Smooth muscle cell (in vitro differentiated cells): ENCODE measurements around the gene USH1C. TPM values are rescaled to one million over a fixed set of nuclear protein-coding genes. Genes with fewer than 3 reads are reported as not detected.

Source experiments
- DNase-seq: peaks from one replicate; lab custom pipeline; 2025; ENCODE audit not compliant: unreplicated experiment; lab: John Stamatoyannopoulos, UW
- H2AFZ ChIP-seq: fragments of 200-600 bp; sonication (generic); 2 replicates; pipeline ENCODE4 v1.6.0; 2016; ENCODE audit warnings: antibody characterized with exemption, low read depth, mild to moderate bottlenecking
- H3F3A ChIP-seq: fragments of 200-600 bp; sonication (generic); 2 replicates; pipeline ENCODE4 v1.6.0; 2017; ENCODE audit warnings: antibody characterized with exemption, low read depth
- H3K27ac ChIP-seq: fragments of 200-600 bp; sonication (generic); 2 replicates; pipeline ENCODE4 v1.5.1; 2016; ENCODE audit warnings: low read depth, mild to moderate bottlenecking
- H3K27me3 ChIP-seq: fragments of 200-600 bp; sonication (generic); 2 replicates; pipeline ENCODE4 v1.6.1; 2016; ENCODE audit warnings: low read depth, mild to moderate bottlenecking
- H3K36me3 ChIP-seq: fragments of 200-600 bp; sonication (generic); 2 replicates; pipeline ENCODE4 v1.5.1; 2016; ENCODE audit warnings: low read depth
- H3K4me1 ChIP-seq: fragments of 200-600 bp; sonication (generic); 2 replicates; pipeline ENCODE4 v1.5.1; 2016; ENCODE audit warnings: low read depth
- H3K4me2 ChIP-seq: fragments of 200-600 bp; sonication (generic); 2 replicates; pipeline ENCODE4 v1.6.0; 2016; ENCODE audit warnings: mild to moderate bottlenecking
- H3K4me3 ChIP-seq: fragments of 200-600 bp; sonication (generic); 2 replicates; pipeline ENCODE4 v1.5.1; 2016; ENCODE audit warnings: mild to moderate bottlenecking
- H3K79me2 ChIP-seq: fragments of 200-600 bp; sonication (generic); 2 replicates; pipeline ENCODE4 v1.6.0; 2016; ENCODE audit warnings: low read depth, mild to moderate bottlenecking
- H3K9ac ChIP-seq: fragments of 200-600 bp; sonication (generic); 2 replicates; pipeline ENCODE4 v1.6.0; 2016; ENCODE audit warnings: low read depth
- H3K9me3 ChIP-seq: fragments of 200-600 bp; sonication (generic); replicated peaks from 2 replicates; pipeline ENCODE4 v1.5.1; 2016; ENCODE audit warnings: low read depth
- H4K20me1 ChIP-seq: fragments of 200-600 bp; sonication (generic); 2 replicates; pipeline ENCODE4 v1.6.0; 2016; ENCODE audit warnings: low read depth
- whole genome bisulfite sequencing: methylation state at CpG from one replicate; pipeline ENCODE4 v1.1.7; 2016; ENCODE audit warnings: low lambda C conversion rate; 5-methylcytosine and 5-hydroxymethylcytosine counted together
- polyA plus RNA-seq: library from polyadenylated mRNA; unstranded; fragments of >200 nt; fragmentation: Nextera tagmentation; extraction: Ambion mirVana; gene quantifications from 2 replicates; pipeline ENCODE4 v1.2.1, GENCODE V29; 2016
- total RNA-seq: library from RNA; depleted of rRNA; stranded (reverse); fragments of >200 nt; gene quantifications from 2 replicates; pipeline ENCODE4 v1.2.3, GENCODE V29; 2014
- TF ChIP-seq, protein P1 (sequence below): fragments of 200-600 bp; sonication (generic); IDR thresholded peaks from 2 replicates; pipeline ENCODE4 v1.5.1; 2017; ENCODE audit warnings: borderline replicate concordance, mild to moderate bottlenecking, antibody characterized with exemption; ENCODE audit not compliant: insufficient read depth, poor library complexity, severe bottlenecking

USH1C gene
- total and polyA plus RNA-seq, 2 experiments from 2014 or later = not detected

DNA sequence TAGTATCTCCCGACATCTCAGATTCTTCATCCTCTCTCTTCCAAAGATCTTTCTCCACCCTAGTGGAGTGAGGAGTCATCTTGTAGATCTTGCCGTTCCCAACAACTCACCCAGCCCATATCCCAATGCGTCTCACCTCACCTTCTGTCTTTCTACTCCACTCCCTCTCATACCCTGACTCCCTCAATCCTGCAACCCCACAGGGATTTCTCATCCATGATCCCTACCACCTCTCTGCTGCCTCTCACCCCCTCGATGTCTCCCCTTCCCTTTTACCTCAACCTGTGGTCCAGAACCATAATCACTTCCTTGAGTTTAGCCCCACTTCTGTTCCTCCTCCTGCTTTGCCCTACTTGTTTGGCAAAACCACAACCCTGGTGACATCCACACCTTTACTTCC, 44.5 kb upstream of the USH1C start:
- TF ChIP-seq, protein P1, sequence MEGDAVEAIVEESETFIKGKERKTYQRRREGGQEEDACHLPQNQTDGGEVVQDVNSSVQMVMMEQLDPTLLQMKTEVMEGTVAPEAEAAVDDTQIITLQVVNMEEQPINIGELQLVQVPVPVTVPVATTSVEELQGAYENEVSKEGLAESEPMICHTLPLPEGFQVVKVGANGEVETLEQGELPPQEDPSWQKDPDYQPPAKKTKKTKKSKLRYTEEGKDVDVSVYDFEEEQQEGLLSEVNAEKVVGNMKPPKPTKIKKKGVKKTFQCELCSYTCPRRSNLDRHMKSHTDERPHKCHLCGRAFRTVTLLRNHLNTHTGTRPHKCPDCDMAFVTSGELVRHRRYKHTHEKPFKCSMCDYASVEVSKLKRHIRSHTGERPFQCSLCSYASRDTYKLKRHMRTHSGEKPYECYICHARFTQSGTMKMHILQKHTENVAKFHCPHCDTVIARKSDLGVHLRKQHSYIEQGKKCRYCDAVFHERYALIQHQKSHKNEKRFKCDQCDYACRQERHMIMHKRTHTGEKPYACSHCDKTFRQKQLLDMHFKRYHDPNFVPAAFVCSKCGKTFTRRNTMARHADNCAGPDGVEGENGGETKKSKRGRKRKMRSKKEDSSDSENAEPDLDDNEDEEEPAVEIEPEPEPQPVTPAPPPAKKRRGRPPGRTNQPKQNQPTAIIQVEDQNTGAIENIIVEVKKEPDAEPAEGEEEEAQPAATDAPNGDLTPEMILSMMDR = no peak
- Histone ChIP-seq H3K79me2 (no peaks in the 10 kb centered on the region), H3K27me3 (peaks cover 56% of the 10 kb centered on the region), H3K4me3 (no peak overlapping the region), H3K4me1 (no peaks in the 10 kb centered on the region), H3K27ac (no peak overlapping the region), H3K4me2 (no peak overlapping the region), H2AFZ (no peak overlapping the region), H3K36me3 (no peaks in the 10 kb centered on the region), H3K9me3 (no peaks in the 10 kb centered on the region), H3K9ac (no peak overlapping the region), H3F3A (no peaks in the 10 kb centered on the region), H4K20me1 (no peaks in the 10 kb centered on the region)
- 86% methylated on average over 4 of the region's 4 CpGs for WGBS
- DNase-seq = no peak

DNA sequence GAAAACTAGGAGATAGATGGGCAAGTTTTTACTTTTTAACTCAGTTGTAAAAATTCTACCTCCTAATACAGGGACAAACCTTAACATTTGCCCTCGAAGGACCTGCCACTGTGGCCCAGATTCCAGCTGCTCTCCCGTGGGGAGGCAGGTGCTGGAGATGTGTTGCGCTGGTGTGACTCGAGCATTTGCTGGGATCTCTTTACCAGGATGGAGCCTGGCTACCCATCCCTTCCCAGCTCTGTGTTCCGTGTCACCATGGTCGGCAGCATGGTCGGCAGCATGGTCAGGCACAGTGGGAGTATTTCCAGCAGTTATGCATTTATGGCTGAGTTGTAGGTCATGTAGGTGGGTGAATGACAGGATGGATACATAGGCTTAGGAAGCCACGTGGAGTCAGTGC, 44.0 kb upstream of the USH1C start:
- no peak overlapping the region for H3K4me3 ChIP-seq
- no peaks in the 10 kb centered on the region for H3K4me1 ChIP-seq
- H3K36me3 ChIP-seq = no peaks in the 10 kb centered on the region
- H3K27me3 ChIP-seq = peaks cover 56% of the 10 kb centered on the region
- 84% methylated on average over 8 of the region's 8 CpGs for WGBS
- H3F3A ChIP-seq = no peaks in the 10 kb centered on the region
- H3K79me2 ChIP-seq = no peaks in the 10 kb centered on the region
- H2AFZ ChIP-seq = no peak overlapping the region
- H3K9me3 ChIP-seq = no peaks in the 10 kb centered on the region
- H4K20me1 ChIP-seq = no peaks in the 10 kb centered on the region
- TF ChIP-seq, protein P1 = no peak
- no peak overlapping the region for H3K27ac ChIP-seq
- no peak overlapping the region for H3K9ac ChIP-seq
- no peak for DNase-seq
- no peak overlapping the region for H3K4me2 ChIP-seq

DNA sequence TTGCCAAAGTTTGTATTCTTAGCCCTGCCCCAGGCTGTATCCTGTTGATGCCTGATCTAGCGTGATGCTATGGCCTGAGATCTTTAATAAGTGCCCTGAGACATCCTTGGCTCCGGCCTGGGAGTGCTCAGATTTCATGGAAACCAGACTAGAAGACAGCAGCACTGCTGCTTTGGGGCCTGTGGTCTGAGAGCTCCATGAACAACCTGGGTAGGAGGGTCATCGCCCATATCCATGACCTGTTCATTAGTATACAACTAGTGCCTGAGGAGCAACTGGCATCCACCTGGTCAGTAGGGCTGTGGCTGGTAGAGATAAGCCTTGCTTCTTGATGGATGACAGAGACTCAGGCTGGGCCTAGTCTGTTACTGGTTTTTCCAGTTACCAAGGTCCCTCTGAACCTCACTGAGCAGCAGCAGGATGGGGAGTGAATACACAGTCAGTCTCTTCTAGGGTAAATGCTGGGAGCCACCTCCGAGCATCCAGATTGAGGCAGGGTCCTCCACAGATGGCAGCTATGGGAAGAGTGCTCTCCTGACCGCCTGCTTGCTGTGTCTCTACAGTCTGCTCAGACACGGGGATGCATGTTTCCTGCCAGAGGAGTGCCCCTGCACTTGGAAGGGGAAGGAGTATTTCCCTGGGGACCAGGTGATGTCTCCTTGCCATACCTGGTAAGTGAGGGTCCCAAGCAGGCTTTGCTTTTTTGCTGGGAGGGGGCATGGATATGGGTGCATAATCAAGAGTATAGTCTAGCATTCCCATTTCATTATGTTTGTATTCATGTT, 41.9 kb upstream of the USH1C start:
- no peak overlapping the region for H3K4me2 ChIP-seq
- peaks cover 43% of the 10 kb centered on the region for H3K27me3 ChIP-seq
- H3K4me1 ChIP-seq = no peaks in the 10 kb centered on the region
- H3K36me3 ChIP-seq = no peaks in the 10 kb centered on the region
- no peaks in the 10 kb centered on the region for H3K9me3 ChIP-seq
- H2AFZ ChIP-seq = no peak overlapping the region
- H4K20me1 ChIP-seq = no peaks in the 10 kb centered on the region
- 84% methylated on average over 6 of the region's 6 CpGs for WGBS
- H3K4me3 ChIP-seq = no peak overlapping the region
- H3K27ac ChIP-seq = no peak overlapping the region
- H3F3A ChIP-seq = no peaks in the 10 kb centered on the region
- TF ChIP-seq, protein P1 = no peak
- H3K9ac ChIP-seq = no peak overlapping the region
- no peak for DNase-seq
- no peaks in the 10 kb centered on the region for H3K79me2 ChIP-seq

DNA sequence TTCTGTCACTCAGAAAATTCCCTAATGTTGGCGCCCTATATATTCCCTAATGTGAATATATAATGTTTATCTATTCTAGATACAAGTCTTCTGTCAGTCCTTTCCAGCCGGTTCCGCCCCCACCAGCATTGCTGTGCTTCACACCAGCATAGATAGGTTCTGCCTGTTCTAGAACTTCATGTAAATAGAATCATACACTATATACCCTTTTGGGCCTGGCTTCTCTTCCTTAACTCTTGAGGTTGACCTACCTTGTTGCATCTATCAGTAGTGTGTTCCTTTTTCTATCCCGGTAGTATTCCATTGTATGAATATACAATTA, 37.5 kb upstream of the USH1C start:
- Histone ChIP-seq H3K9ac (no peak overlapping the region), H3K4me1 (no peaks in the 10 kb centered on the region), H2AFZ (no peak overlapping the region), H4K20me1 (no peaks in the 10 kb centered on the region), H3K27ac (no peak overlapping the region), H3K36me3 (no peaks in the 10 kb centered on the region), H3K4me2 (no peak overlapping the region), H3F3A (no peaks in the 10 kb centered on the region), H3K79me2 (no peaks in the 10 kb centered on the region), H3K4me3 (no peak overlapping the region), H3K9me3 (no peaks in the 10 kb centered on the region), H3K27me3 (peaks cover 23% of the 10 kb centered on the region)
- TF ChIP-seq, protein P1 = no peak
- WGBS = 90% methylated on average over 4 of the region's 4 CpGs
- no peak for DNase-seq
